Omental fat pad (tissue), 4 donors: ENCODE results near the gene NAALADL2. TPM values are rescaled to one million over a fixed set of nuclear protein-coding genes. Genes with fewer than 3 reads are reported as not detected.

ENCODE experiments used
- ATAC-seq: fragments of 150-250 bp; one replicate; pipeline ENCODE4 v1.9.1; 2016; ENCODE audit warnings: mild to moderate bottlenecking, moderate library complexity; ENCODE audit not compliant: low FRiP score
- DNase-seq: peaks from one replicate; pipeline ENCODE4 v3.0.0-alpha.2; 2019; ENCODE audit warnings: low spot score
- CTCF ChIP-seq, 3 donors: fragments of 450-650 bp; IDR thresholded peaks; one replicate each; pipeline ENCODE4 v1.5.1; 2016 to 2017; ENCODE audit warnings: antibody characterized with exemption in 3 of 3, mild to moderate bottlenecking in 3 of 3, moderate library complexity in 2 of 3
- total RNA-seq, 4 donors: library from RNA; depleted of rRNA; stranded (reverse); fragments of >200 nt; gene quantifications; one replicate each; pipeline ENCODE4 v1.1.0, GENCODE V29; 2016

The NAALADL2 gene
- total RNA-seq, result 10 to 100 TPM in 1 of 4 donors, 1 to 10 TPM in 3; 6.5 to 15.1 (median 8.0) TPM

GRCh38 chr3:174859114-174859735 is at the start of gene NAALADL2:
NAALADL2 (plus strand) TSS chr3:174859334.
- DNase-seq (no peak), ATAC-seq (no peak)
- TF ChIP-seq CTCF (IDR thresholded peaks at IDR 0.05), result no peak

- no peak for ATAC-seq
- no peak for TF ChIP-seq CTCF (IDR thresholded peaks at IDR 0.05)
- DNase-seq, result no peak
Measured at GRCh38 chr3:174810254-174810653, 48.9 kb upstream of the NAALADL2 start.

- DNase-seq (no peak), ATAC-seq (no peak)
- TF ChIP-seq CTCF (IDR thresholded peaks at IDR 0.05), result no peak
Measured at GRCh38 chr3:174812172-174812862, 46.8 kb upstream of the NAALADL2 start.

- TF ChIP-seq CTCF (IDR thresholded peaks at IDR 0.05), result no peak
- no peak for ATAC-seq
- DNase-seq, result no peak
Measured at GRCh38 chr3:174815750-174816149, 43.4 kb upstream of the NAALADL2 start.

- no peak for ATAC-seq
- no peak for DNase-seq
- TF ChIP-seq CTCF (IDR thresholded peaks at IDR 0.05), result no peak
Measured at GRCh38 chr3:174820885-174821284, 38.2 kb upstream of the NAALADL2 start.

GRCh38 chr3:174821477-174821876 is 37.7 kb upstream of the NAALADL2 start:
- TF ChIP-seq CTCF (IDR thresholded peaks at IDR 0.05), result no peak
- ATAC-seq, result no peak
- no peak for DNase-seq

- DNase-seq (no peak), ATAC-seq (no peak)
- TF ChIP-seq CTCF (IDR thresholded peaks at IDR 0.05), result no peak
Measured at GRCh38 chr3:174822320-174822719, 36.8 kb upstream of the NAALADL2 start.
